HCT116 (cell line): ENCODE measurements around the gene KIF26B.

Experiments used
- EZH2 ChIP-seq: fragments of 200-600 bp; sonication (generic); IDR thresholded peaks from 2 replicates; pipeline ENCODE4 v1.6.1; 2017; ENCODE audit warnings: antibody characterized with exemption, mixed run types
- EZH2phosphoT487 ChIP-seq: fragments of 200-600 bp; IDR thresholded peaks from 2 replicates; pipeline ENCODE4 v1.6.1; 2018; ENCODE audit warnings: antibody characterized with exemption, borderline replicate concordance
- JUND ChIP-seq: IDR thresholded peaks from 2 replicates; pipeline ENCODE4 v1.6.1; 2012
- POLR2A ChIP-seq: IDR thresholded peaks from 2 replicates; pipeline ENCODE4 v1.7.0; 2011; ENCODE audit warnings: borderline replicate concordance; ENCODE audit not compliant: insufficient read depth, insufficient read length; ENCODE audit errors: extremely low read depth
- POLR2AphosphoS5 ChIP-seq: IDR thresholded peaks from 2 replicates; pipeline ENCODE4 v1.6.1; 2011; ENCODE audit warnings: mild to moderate bottlenecking, low read depth, low read length, moderate library complexity
- SIN3A ChIP-seq: IDR thresholded peaks from 2 replicates; pipeline ENCODE4 v1.6.1; 2012; ENCODE audit warnings: low read depth
- SP1 ChIP-seq: IDR thresholded peaks from 2 replicates; pipeline ENCODE4 v1.6.1; 2012; ENCODE audit warnings: low read depth
- TCF7L2 ChIP-seq: IDR thresholded peaks from 2 replicates; pipeline ENCODE4 v1.7.0; 2011; ENCODE audit warnings: borderline replicate concordance, inconsistent platforms; ENCODE audit not compliant: insufficient read depth, insufficient read length; ENCODE audit errors: extremely low read depth
- YY1 ChIP-seq: IDR thresholded peaks from 2 replicates; pipeline ENCODE4 v1.6.1; 2011; ENCODE audit warnings: low read length, low read depth, moderate library complexity, mild to moderate bottlenecking; ENCODE audit not compliant: insufficient replicate concordance; ENCODE audit errors: extremely low read depth
- ZFX ChIP-seq: fragments of 450-650 bp; IDR thresholded peaks from 2 replicates; pipeline ENCODE4 v1.6.1; 2017
- TF ChIP-seq, protein P1 (sequence below), 3 experiments: fragments of 200-600 bp in 1 of 3; sonication (generic) in 1 of 3; IDR thresholded peaks in 2 of 3; conservative IDR thresholded peaks in 1 of 3; 2 replicates each; pipeline ENCODE4 v1.5.1; 2012 to 2017; ENCODE audit warnings: low read depth in 2 of 3, low read length in 2 of 3, antibody characterized with exemption in 1 of 3, borderline replicate concordance in 1 of 3, control low read depth in 1 of 3, mild to moderate bottlenecking in 1 of 3, mixed read lengths in 1 of 3, mixed run types in 1 of 3, moderate library complexity in 1 of 3; ENCODE audit not compliant: insufficient read depth in 1 of 3
- TF ChIP-seq, protein P2 (sequence below): IDR thresholded peaks from 2 replicates; pipeline ENCODE4 v1.6.1; 2012
- TF ChIP-seq, protein P3 (sequence below): IDR thresholded peaks from 2 replicates; pipeline ENCODE4 v1.6.1; 2012

DNA sequence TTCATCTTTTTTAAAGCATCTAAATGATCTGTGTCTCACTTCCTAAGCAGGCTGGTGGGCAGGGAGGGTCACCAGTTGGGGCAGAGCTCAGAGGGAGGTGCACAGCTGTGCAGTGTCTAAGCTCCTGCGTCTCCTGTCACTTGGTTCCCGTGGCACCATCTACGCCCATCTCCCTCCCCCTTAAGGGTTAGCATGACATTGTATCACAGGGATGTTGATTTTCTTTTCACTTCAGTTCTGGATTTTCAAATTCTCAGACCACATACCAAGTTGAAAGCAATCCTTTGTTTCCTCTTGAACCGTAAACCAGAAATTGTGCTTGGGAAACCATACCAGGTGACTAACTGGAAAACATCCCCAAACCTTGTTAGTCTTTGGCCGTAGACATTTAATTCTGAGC is 187.0 kb downstream of the KIF26B start:
- TF ChIP-seq, protein P1, sequence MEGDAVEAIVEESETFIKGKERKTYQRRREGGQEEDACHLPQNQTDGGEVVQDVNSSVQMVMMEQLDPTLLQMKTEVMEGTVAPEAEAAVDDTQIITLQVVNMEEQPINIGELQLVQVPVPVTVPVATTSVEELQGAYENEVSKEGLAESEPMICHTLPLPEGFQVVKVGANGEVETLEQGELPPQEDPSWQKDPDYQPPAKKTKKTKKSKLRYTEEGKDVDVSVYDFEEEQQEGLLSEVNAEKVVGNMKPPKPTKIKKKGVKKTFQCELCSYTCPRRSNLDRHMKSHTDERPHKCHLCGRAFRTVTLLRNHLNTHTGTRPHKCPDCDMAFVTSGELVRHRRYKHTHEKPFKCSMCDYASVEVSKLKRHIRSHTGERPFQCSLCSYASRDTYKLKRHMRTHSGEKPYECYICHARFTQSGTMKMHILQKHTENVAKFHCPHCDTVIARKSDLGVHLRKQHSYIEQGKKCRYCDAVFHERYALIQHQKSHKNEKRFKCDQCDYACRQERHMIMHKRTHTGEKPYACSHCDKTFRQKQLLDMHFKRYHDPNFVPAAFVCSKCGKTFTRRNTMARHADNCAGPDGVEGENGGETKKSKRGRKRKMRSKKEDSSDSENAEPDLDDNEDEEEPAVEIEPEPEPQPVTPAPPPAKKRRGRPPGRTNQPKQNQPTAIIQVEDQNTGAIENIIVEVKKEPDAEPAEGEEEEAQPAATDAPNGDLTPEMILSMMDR (IDR thresholded peaks at IDR 0.05 in 2 of 3, conservative IDR thresholded peaks at IDR 0.05 in 1 of 3; ENCODE audit: borderline replicate concordance in 1 of 3, insufficient read depth in 1 of 3, low read depth in 2 of 3, low read length in 2 of 3), result no peak
- TF ChIP-seq POLR2A (no peak), SP1 (no peak), JUND (no peak), YY1 (no peak), EZH2 (no peak), SIN3A (no peak), POLR2AphosphoS5 (no peak), TCF7L2 (no peak), EZH2phosphoT487 (no peak), ZFX (no peak)
- TF ChIP-seq, protein P2, sequence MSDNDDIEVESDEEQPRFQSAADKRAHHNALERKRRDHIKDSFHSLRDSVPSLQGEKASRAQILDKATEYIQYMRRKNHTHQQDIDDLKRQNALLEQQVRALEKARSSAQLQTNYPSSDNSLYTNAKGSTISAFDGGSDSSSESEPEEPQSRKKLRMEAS, result no peak
- TF ChIP-seq, protein P3, sequence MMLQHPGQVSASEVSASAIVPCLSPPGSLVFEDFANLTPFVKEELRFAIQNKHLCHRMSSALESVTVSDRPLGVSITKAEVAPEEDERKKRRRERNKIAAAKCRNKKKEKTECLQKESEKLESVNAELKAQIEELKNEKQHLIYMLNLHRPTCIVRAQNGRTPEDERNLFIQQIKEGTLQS, result no peak
